ENCODE results near the gene TMEM35B.
"Not testable (repeated sequence)": the region's sequence is repeated elsewhere in the genome, so short reads cannot be mapped to it uniquely, and the experiment has no call there.

TMEM35B gene

DNA sequence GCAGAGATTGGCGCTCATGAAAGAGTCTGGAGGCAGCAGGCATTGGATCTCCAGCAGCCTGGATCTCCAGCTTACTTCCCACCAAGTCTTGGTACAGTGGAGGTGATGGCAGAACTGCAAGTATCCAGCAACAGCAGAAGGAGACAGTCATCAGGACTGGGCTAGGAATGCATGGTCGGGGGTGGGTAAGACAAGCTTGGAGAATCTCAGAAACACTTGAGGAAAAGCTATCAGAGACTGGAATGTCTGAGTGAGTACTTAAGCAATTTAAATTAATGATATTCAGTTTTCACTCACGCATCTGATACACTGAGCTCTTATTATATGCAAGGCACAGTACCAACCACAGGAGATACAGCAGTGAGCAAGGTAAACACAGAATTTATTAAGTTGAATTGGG lies 9.8 kb downstream of the TMEM35B start:
- no peak for DNase-seq

DNA sequence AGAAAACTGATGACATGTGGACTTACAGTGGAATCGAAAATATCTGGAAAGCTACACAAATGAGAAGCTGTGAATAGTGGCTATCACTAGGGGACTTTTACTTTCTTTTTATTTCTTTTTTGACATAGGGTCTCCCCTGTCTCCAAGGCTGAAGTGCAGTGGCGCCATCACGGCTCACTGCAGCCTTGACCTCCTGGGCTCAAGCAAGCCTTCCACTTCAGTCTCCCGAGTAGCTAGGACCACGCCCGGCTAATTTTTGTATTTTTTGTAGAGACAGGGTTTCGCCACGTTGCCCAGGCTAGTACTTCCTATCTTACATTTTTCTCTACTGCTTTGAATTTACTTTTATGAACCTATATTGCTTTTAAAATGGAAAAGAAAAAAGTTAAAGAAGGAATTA lies 10.5 kb downstream of the TMEM35B start:
- no peak for DNase-seq

DNA sequence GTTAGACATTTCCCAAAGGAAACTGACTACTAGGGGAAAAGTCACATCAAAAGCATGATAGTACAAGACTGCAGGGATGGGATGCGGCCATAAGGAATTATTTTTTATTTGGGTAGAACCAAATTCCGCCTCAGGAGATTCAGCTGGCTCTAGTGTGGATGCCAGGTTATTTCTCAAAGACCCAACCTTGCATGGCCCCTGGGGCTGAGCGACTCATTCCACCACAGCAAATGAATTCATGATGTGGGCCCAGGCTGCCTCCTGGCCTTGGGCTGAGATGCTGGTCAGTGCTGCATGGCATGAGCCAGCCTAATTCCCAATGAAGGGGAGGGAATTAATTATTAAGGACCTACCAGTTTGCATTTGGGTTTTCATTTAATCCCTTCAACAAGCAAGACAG lies 11.8 kb downstream of the TMEM35B start:
- no peak for DNase-seq

DNA sequence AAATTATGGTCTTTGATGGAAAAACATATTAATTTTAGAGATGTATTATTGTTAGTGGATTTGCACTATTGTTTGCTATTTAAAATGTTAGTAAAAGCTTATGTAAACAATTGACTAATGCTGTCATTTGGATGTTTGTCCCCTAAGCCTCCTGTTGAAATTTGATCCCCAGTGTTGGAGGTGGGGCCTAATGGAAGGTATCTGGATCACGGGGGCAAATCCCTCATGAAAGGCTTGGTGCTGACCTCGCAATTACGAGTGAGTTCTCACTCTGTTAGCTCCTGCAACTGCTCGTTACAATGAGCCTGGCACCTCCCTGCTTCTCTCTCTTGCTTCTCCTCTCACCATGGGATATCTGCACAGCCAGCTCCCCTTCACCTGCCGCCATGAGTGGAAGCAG lies 14.3 kb downstream of the TMEM35B start:
- no peak for DNase-seq

GRCh38 chr1:34970220-34970735 lies 14.9 kb downstream of the TMEM35B start:
- no peak for DNase-seq

DNA sequence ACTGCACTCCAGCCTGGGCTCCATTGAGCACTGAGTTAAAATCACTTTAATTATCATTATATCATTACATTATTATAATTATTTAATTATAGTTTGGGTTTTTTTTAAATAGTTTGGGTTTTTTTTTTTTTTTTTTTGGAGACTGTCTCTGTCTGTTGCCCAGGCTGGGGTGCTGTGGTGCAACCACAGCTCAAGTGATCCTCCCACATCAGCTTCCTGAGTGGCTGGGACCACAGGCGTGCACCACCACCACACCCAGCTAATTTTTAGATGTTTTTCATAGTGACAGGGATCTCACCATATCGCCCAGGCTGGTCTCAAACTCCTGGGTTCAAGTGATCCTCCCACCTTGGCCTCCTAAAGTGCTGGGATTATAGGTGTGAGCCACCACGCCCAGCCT lies 16.9 kb downstream of the TMEM35B start:
- DNase-seq: not testable (repeated sequence)

- not testable (repeated sequence) for DNase-seq
Measured at GRCh38 chr1:34967672-34968071, 17.5 kb downstream of the TMEM35B start.

DNA sequence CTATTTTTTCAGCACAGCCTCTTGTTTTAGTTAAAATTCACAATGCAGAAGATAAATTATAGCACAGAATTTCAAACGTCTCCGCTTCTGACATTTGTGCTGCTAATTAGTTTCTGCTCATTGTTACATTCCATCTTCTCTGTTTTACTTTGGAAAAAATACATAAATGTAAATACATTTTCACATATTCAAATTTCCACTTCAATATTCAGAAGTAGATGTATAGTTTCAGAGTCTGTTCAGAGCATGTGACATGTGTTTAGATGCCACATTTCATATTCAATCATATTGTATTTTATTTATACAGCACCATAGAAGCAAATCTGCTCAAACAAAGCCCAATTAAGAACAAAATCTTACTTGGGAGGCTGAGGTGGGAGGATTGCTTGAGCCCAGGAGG lies 19.6 kb downstream of the TMEM35B start:
- no peak for DNase-seq

DNA sequence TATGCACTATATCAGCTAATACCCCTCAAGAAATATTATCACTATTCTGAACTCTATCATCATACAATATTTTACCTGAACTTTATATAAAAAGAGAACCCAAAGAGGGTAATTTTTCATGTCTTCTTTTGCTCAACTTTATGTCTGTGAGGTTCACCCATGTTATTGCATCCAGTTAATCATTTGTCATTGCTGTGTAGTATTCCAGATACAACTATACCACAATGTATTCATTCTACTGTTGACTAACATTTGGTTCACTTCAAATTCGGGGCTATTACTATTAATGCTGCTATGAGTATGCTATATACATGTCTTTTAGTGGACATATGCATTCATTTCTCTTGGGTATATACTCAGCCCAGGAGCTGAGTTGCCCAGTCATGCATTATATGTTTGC lies 34.7 kb downstream of the TMEM35B start:
- no peak for DNase-seq

DNA sequence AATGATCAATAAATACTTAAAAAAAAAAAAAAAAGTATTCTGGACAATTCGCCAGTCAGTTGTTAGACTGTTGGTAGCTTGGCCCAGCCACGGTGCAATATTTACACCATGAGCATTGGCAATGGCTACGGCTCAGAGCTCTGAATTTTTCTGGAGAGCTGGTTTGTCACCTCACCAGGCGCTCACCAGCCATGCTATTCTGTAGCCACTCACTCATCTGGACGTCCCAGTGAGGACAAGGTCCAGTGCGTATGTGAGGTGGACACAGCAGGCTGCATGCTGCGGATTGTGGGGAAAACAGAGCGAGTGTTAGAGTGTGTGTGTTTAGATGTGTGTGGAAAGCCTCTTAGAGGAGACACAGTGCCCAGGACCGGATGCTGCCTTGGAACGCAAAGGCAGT lies 36.4 kb downstream of the TMEM35B start:
- DNase-seq: not testable (repeated sequence)

GRCh38 chr1:34947641-34948314 lies 37.4 kb downstream of the TMEM35B start:
- DNase-seq: not testable (repeated sequence)

DNA sequence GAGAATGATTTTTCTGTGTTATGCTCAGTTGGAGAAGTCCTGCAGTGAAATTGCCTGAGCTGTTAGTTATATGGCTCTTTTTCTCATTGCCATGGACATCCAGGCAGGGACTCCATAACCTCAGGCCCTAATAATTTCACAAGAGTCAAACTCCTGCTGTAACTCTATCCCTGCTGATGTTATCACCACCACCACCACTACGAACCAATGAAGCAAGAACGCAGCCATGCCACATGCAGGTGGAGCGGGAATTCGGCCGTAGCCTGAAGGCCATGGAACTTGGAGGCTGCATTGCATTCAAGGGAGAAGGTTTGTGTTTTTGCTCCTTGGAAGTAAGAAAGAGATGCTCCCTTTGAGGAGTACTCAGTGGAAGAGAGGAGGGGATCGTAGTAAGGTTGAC lies 38.9 kb downstream of the TMEM35B start:
- DNase-seq: no peak

GRCh38 chr1:34941798-34942197 lies 43.3 kb downstream of the TMEM35B start:
- not testable (repeated sequence) for DNase-seq

Measured in NCI-H524 treated with DMSO at 0.1 percent for 48 hours (cell line).